PC-9 (cell line): Measurements from ENCODE around the gene MEAK7.

Experiments
- CTCF ChIP-seq: fragments of 200-600 bp; sonication (generic); conservative IDR thresholded peaks from 2 replicates; pipeline ENCODE4 v1.6.1; 2017; ENCODE audit warnings: mixed run types, antibody characterized with exemption, mild to moderate bottlenecking, moderate library complexity
- EZH2 ChIP-seq: fragments of 200-600 bp; sonication (generic); IDR thresholded peaks from 2 replicates; pipeline ENCODE4 v1.8.0; 2017; ENCODE audit warnings: antibody characterized with exemption, low read depth

- TF ChIP-seq CTCF (no peak), EZH2 (no peak)
Measured at GRCh38 chr16:84465154-84465553, 39.3 kb downstream of the MEAK7 start.
